ENCODE data around the gene CASD1. TPM values are rescaled to one million over a fixed set of nuclear protein-coding genes. Genes with fewer than 3 reads are reported as not detected.

The CASD1 gene
- total RNA-seq, 1 donor from 2014 or later: 13.0 TPM

GRCh38 chr7:94483843-94484242, 25.8 kb upstream of the CASD1 start:
- H3K4me3 Mint-ChIP-seq (ENCODE audit: unreplicated experiment): no peak overlapping the region

GRCh38 chr7:94486216-94486615, 23.4 kb upstream of the CASD1 start:
- Histone ChIP-seq H2AFZ (ENCODE audit: low read depth, low read length) (no peak overlapping the region), H3K27ac (ENCODE audit: low read depth, low read length) (no peak overlapping the region), H3K36me3 (ENCODE audit: insufficient read depth, low read length) (no peaks in the 10 kb centered on the region), H3K4me3 (ENCODE audit: insufficient read depth, low read depth, low read length) (no peak overlapping the region), H4K20me1 (ENCODE audit: insufficient read depth, low read length) (no peaks in the 10 kb centered on the region), H3K9ac (ENCODE audit: low read length) (no peak overlapping the region), H3K4me1 (ENCODE audit: insufficient read depth, low read length) (no peaks in the 10 kb centered on the region), H3K27me3 (ENCODE audit: insufficient read depth, low read length) (no peaks in the 10 kb centered on the region), H3K4me2 (ENCODE audit: low read length) (no peak overlapping the region), H3K9me3 (ENCODE audit: insufficient read depth, low read depth, low read length) (no peaks in the 10 kb centered on the region), H3K79me2 (ENCODE audit: insufficient read depth, low read length) (no peaks in the 10 kb centered on the region)
- no peaks in the 10 kb centered on the region for H3K4me1 Mint-ChIP-seq (ENCODE audit: low read depth, unreplicated experiment)
- H3K27me3 Mint-ChIP-seq (ENCODE audit: low read depth, unreplicated experiment): peaks cover 4% of the 10 kb centered on the region
- no peak overlapping the region for H3K4me3 Mint-ChIP-seq (ENCODE audit: unreplicated experiment)
- no peak overlapping the region for H3K27ac Mint-ChIP-seq (ENCODE audit: unreplicated experiment)
- no peaks in the 10 kb centered on the region for H3K9me3 Mint-ChIP-seq (ENCODE audit: unreplicated experiment)
- no peaks in the 10 kb centered on the region for H3K36me3 Mint-ChIP-seq (ENCODE audit: low read depth, unreplicated experiment)
- FAIRE-seq: no peak
- DNase-seq (ENCODE audit: low read depth): no peak
- TF ChIP-seq, protein P1, sequence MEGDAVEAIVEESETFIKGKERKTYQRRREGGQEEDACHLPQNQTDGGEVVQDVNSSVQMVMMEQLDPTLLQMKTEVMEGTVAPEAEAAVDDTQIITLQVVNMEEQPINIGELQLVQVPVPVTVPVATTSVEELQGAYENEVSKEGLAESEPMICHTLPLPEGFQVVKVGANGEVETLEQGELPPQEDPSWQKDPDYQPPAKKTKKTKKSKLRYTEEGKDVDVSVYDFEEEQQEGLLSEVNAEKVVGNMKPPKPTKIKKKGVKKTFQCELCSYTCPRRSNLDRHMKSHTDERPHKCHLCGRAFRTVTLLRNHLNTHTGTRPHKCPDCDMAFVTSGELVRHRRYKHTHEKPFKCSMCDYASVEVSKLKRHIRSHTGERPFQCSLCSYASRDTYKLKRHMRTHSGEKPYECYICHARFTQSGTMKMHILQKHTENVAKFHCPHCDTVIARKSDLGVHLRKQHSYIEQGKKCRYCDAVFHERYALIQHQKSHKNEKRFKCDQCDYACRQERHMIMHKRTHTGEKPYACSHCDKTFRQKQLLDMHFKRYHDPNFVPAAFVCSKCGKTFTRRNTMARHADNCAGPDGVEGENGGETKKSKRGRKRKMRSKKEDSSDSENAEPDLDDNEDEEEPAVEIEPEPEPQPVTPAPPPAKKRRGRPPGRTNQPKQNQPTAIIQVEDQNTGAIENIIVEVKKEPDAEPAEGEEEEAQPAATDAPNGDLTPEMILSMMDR (IDR thresholded peaks at IDR 0.05; ENCODE audit: insufficient read depth, low read depth, low read length): no peak
- TF ChIP-seq EZH2 (IDR thresholded peaks at IDR 0.05; ENCODE audit: insufficient read depth, low read length): no peak

More at GRCh38 chr7:94483843-94484242, 25.8 kb upstream of the CASD1 start:
- Mint-ChIP-seq H3K4me1 (ENCODE audit: low read depth, unreplicated experiment) (no peaks in the 10 kb centered on the region), H3K9me3 (ENCODE audit: unreplicated experiment) (no peaks in the 10 kb centered on the region), H3K27me3 (ENCODE audit: low read depth, unreplicated experiment) (peaks cover 4% of the 10 kb centered on the region), H3K27ac (ENCODE audit: unreplicated experiment) (no peak overlapping the region), H3K36me3 (ENCODE audit: low read depth, unreplicated experiment) (no peaks in the 10 kb centered on the region)
- no peak for FAIRE-seq
- Histone ChIP-seq H3K4me2 (ENCODE audit: low read length) (no peak overlapping the region), H3K79me2 (ENCODE audit: insufficient read depth, low read length) (no peaks in the 10 kb centered on the region), H3K36me3 (ENCODE audit: insufficient read depth, low read length) (no peaks in the 10 kb centered on the region), H3K9me3 (ENCODE audit: insufficient read depth, low read depth, low read length) (no peaks in the 10 kb centered on the region), H4K20me1 (ENCODE audit: insufficient read depth, low read length) (no peaks in the 10 kb centered on the region), H3K27me3 (ENCODE audit: insufficient read depth, low read length) (no peaks in the 10 kb centered on the region), H3K4me1 (ENCODE audit: insufficient read depth, low read length) (no peaks in the 10 kb centered on the region), H3K9ac (ENCODE audit: low read length) (no peak overlapping the region), H3K4me3 (ENCODE audit: insufficient read depth, low read depth, low read length) (no peak overlapping the region), H3K27ac (ENCODE audit: low read depth, low read length) (no peak overlapping the region), H2AFZ (ENCODE audit: low read depth, low read length) (no peak overlapping the region)
- DNase-seq (ENCODE audit: low read depth): no peak
- TF ChIP-seq EZH2 (IDR thresholded peaks at IDR 0.05; ENCODE audit: insufficient read depth, low read length): no peak
- TF ChIP-seq, protein P1 (IDR thresholded peaks at IDR 0.05; ENCODE audit: insufficient read depth, low read depth, low read length): no peak

- Histone ChIP-seq H3K9me3 (ENCODE audit: insufficient read depth, low read depth, low read length) (no peaks in the 10 kb centered on the region), H3K4me2 (ENCODE audit: low read length) (no peak overlapping the region), H3K27me3 (ENCODE audit: insufficient read depth, low read length) (no peaks in the 10 kb centered on the region), H3K27ac (ENCODE audit: low read depth, low read length) (no peak overlapping the region), H3K4me3 (ENCODE audit: insufficient read depth, low read depth, low read length) (no peak overlapping the region), H4K20me1 (ENCODE audit: insufficient read depth, low read length) (no peaks in the 10 kb centered on the region), H3K9ac (ENCODE audit: low read length) (no peak overlapping the region), H3K79me2 (ENCODE audit: insufficient read depth, low read length) (no peaks in the 10 kb centered on the region), H3K4me1 (ENCODE audit: insufficient read depth, low read length) (no peaks in the 10 kb centered on the region), H2AFZ (ENCODE audit: low read depth, low read length) (no peak overlapping the region), H3K36me3 (ENCODE audit: insufficient read depth, low read length) (no peaks in the 10 kb centered on the region)
- Mint-ChIP-seq H3K4me1 (ENCODE audit: low read depth, unreplicated experiment) (no peaks in the 10 kb centered on the region), H3K36me3 (ENCODE audit: low read depth, unreplicated experiment) (no peaks in the 10 kb centered on the region), H3K27me3 (ENCODE audit: low read depth, unreplicated experiment) (no peaks in the 10 kb centered on the region), H3K4me3 (ENCODE audit: unreplicated experiment) (no peak overlapping the region), H3K9me3 (ENCODE audit: unreplicated experiment) (no peaks in the 10 kb centered on the region), H3K27ac (ENCODE audit: unreplicated experiment) (no peak overlapping the region)
- TF ChIP-seq, protein P1 (IDR thresholded peaks at IDR 0.05; ENCODE audit: insufficient read depth, low read depth, low read length): no peak
- TF ChIP-seq EZH2 (IDR thresholded peaks at IDR 0.05; ENCODE audit: insufficient read depth, low read length): no peak
- DNase-seq (ENCODE audit: low read depth): no peak
- no peak for FAIRE-seq
Measured at GRCh38 chr7:94491410-94491809, 18.2 kb upstream of the CASD1 start.
